ENCODE measurements around the gene RNF213.

- TF ChIP-seq, protein P1, sequence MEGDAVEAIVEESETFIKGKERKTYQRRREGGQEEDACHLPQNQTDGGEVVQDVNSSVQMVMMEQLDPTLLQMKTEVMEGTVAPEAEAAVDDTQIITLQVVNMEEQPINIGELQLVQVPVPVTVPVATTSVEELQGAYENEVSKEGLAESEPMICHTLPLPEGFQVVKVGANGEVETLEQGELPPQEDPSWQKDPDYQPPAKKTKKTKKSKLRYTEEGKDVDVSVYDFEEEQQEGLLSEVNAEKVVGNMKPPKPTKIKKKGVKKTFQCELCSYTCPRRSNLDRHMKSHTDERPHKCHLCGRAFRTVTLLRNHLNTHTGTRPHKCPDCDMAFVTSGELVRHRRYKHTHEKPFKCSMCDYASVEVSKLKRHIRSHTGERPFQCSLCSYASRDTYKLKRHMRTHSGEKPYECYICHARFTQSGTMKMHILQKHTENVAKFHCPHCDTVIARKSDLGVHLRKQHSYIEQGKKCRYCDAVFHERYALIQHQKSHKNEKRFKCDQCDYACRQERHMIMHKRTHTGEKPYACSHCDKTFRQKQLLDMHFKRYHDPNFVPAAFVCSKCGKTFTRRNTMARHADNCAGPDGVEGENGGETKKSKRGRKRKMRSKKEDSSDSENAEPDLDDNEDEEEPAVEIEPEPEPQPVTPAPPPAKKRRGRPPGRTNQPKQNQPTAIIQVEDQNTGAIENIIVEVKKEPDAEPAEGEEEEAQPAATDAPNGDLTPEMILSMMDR (IDR thresholded peaks at IDR 0.05): no peak
- no peak for TF ChIP-seq POLR2A (IDR thresholded peaks at IDR 0.05)
These were observed 178.8 kb downstream of the RNF213 start for GRCh38 chr17:80439499-80439898.
